H54 (cell line): ENCODE results near the gene GATB.

Experiments used
- DNase-seq: peaks from one replicate; pipeline ENCODE4 v3.0.0; 2011; ENCODE audit warnings: low spot score, mixed read lengths; ENCODE audit not compliant: insufficient read length
- FAIRE-seq: peaks from 3 replicates; lab custom pipeline; 2011; peaks lifted over from hg19 to GRCh38; lab: Jason Lieb, UNC
- POLR2A ChIP-seq: IDR thresholded peaks from 2 replicates; pipeline ENCODE4 v1.6.1; 2011; ENCODE audit warnings: low read depth, mild to moderate bottlenecking, low read length

GATB gene

DNA sequence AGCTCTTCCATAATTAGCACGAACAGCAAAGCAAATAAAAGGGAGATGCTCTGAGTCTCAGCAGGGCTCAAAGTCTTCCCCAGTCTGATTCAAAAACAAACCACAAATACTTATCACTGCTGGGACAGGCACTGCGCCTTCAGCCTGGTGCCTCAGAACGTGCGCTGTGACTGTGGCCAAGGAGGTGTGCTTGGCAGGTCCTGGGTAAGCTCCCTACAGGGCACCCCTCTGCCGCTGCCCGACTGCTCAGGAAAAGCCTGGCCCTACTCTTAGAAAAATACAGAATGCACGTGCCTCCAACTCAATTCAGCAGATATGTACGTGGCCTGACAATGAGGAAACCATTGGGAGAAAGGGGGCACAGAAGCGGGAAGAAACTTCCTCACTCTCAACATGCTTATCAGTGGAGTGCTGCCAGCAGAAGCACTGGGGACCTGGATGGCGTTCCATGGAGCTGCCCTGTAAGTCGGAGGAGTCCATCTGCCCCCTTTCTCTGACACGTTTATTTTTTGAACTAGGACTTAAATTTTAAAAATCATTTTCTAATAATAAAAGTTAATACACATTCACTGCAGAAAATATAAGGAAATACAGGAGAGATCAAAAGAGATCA lies 86.8 kb downstream of the GATB start:
- FAIRE-seq (no peak), DNase-seq (no peak)
- TF ChIP-seq POLR2A = no peak

DNA sequence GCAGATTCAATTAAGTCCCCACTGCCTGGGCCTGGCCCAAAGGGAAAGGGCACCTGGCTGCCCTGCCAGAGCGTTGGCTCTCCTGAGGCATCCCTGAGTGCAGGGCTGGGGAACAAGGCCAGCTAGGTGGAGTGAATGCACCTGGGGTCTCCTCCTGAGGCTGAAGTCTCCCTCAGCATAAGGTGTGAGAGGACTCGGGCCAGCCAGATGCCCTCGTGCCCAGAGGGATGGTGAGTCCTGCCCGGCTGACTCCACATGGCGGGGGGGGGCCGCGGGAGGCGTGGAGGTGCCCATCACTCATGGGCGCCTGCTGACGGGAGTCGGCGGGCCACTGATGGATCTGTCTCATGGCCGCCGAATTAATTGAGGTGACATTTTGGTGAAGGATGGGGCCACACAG lies 87.8 kb downstream of the GATB start:
- DNase-seq (no peak), FAIRE-seq (no peak)
- no peak for TF ChIP-seq POLR2A

DNA sequence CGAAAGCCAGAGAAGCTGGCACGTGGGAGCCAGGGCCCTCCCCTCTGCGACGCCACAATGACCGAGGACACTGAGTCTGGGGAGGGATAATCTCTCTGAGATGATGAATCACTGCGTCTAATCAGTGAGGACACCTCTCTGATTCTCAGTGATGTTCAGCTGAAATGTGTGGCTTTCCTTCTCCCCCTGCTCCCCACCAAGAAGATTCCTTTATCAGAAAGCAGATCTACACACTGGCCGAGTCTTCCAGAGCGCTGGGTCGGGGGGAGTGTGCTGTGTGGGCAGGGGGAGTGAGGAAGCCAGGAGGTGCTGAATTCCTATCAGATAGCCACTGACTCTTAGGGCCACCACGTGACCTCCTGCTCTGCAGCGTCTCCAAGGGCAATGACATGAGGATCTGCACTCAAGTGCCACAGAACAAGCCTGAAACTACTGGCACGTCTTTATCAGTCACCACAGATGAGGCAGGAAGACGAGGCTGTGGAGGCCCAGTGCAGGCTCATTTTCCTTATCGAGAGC lies 89.2 kb downstream of the GATB start:
- no peak for FAIRE-seq
- no peak for TF ChIP-seq POLR2A
- no peak for DNase-seq

DNA sequence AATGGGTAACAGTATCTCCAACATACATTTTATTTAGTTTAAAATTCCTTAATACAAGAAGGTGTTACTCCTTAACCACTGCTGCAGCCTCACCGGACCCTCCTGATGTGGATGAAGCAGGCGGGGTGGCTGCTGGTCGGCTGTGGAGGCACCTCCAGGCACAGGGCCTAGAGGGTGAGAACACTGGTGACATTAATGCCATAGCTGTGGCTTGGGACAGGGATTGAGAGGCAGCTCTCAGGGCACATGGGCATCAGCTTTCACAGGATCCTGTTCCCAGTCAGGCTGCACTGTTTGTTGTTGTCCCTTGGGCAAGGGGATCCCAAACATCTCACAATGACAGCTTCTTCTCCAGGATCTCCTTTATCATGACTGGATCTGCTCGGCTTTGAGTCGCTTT lies 90.0 kb downstream of the GATB start:
- no peak for FAIRE-seq
- DNase-seq = no peak
- no peak for TF ChIP-seq POLR2A

DNA sequence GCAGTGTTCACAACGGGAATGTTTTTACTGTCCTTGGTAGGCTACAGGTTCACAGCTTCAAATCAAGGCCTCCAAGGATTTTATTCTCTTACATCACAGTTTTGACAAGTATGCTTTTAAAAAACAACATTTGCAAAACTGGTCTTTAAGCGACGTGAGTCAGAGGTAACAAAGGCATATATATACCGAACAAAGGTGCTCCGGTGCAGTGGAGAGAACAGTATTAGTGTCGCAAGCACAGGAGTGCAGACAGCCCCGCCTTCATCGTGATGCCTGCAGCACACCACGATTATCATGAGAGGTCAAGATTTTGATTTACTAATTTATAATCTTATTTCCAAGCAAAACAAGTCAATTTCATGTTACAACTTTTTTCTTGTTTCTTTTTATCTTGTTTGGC lies 90.8 kb downstream of the GATB start:
- no peak for TF ChIP-seq POLR2A
- FAIRE-seq (no peak), DNase-seq (no peak)

DNA sequence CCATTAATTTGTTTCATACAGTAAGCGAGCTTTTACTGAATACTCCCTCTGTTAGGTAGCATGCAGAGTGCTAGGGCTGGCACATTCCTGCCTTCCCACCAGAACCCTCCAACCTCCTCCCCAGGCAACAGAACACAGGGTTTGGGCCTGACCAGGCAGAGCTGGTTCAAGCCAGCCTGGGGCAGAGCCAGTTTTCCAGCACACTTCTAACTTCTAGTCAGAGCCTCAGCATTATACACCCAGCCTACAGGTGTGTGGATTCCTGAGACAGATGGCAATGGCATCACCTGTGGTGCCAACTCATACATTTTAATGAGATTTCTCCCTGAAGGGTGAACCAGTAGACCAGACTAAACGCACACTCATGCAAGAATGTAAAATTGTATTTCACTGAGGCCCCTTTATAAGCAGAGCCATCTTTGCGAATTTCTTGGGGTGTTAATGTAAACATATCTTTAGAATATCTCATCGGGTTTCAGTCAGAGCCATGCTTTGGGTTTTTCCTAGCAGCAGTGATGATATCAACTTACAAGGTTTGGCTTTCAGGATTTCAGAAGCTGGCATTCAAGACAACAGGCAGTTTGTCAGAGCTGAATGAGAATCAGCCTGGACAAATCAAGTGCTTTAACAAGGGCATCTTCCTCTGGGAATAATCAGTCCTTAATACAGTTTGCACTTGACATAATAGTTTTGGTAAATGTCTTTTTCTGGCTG lies 92.0 kb downstream of the GATB start:
- FAIRE-seq (no peak), DNase-seq (no peak)
- TF ChIP-seq POLR2A = no peak

DNA sequence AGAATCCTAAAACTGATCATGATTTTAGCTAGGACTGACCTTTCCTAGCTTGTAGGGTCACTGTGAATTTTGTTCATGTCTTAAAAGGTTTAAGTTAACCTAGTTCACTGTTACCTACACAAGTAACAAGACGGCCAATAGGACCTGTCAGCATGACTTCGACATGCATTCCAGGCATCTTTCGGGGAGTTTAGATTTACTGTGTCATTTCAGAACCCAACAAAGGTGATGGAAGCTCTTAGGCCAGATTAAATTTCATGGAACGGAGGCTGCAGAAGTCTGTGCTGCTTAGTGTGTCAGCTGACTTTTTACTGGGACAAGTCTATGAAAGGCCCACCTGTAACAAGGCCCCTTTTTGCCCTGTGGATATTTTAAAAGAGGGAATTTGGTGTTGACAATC lies 93.1 kb downstream of the GATB start:
- no peak for DNase-seq
- FAIRE-seq = no peak
- no peak for TF ChIP-seq POLR2A

DNA sequence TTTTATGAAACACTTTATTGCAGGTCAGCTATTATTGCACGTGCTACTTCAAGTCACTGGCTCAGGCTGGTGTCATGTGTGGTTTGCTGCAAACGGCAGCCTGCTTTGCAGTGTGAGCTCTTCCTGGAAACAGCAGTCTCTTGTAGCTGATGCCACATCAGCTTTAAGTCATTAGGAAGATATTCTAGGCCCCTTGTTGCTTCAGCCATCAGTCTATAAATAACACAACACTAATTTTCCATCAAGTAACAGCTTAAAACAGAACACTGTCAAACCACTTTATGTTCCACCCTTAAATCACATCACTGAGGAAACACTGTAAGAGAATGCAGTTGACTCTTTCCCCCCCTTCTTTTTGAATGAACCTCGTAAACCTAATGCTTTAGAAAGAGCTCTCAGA lies 93.8 kb downstream of the GATB start:
- FAIRE-seq (no peak), DNase-seq (no peak)
- TF ChIP-seq POLR2A = no peak

DNA sequence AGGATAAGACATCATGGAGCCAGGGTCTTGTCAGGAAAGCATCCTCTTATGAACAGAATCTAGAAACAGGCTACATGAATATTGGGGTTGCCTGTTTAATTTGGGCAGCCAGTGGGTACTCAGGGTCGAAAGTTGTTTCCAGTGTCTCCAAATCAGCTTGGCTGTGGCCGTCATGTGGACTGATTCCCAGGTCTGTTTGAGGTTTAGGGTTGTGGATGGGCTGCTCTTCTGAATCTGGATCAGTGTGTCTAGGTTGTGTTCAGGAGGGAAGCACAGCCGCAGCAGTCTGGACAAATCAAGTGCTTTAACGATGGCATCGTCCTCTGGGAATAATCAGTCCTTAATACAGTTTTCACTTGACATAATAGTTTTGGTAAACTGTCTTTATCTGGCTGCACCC lies 94.3 kb downstream of the GATB start:
- no peak for TF ChIP-seq POLR2A
- no peak for FAIRE-seq
- DNase-seq = no peak

DNA sequence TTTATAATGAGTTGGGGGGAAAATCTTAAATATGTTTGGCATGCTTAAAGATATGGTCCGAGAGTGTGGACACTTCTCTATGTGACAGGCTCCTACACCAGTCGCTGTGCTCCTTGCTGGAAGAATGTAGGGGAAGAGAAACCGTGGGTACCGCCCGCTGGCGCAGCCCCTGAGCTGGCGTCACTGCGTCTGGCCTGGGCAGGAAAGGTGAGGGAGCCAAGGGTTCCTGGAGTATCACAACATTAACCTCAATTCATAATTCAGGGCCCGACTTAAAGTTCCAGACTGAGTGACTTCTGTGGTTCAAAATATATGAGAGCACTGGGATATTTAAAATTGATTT lies 95.1 kb downstream of the GATB start:
- DNase-seq = no peak
- TF ChIP-seq POLR2A = no peak
- FAIRE-seq = no peak

DNA sequence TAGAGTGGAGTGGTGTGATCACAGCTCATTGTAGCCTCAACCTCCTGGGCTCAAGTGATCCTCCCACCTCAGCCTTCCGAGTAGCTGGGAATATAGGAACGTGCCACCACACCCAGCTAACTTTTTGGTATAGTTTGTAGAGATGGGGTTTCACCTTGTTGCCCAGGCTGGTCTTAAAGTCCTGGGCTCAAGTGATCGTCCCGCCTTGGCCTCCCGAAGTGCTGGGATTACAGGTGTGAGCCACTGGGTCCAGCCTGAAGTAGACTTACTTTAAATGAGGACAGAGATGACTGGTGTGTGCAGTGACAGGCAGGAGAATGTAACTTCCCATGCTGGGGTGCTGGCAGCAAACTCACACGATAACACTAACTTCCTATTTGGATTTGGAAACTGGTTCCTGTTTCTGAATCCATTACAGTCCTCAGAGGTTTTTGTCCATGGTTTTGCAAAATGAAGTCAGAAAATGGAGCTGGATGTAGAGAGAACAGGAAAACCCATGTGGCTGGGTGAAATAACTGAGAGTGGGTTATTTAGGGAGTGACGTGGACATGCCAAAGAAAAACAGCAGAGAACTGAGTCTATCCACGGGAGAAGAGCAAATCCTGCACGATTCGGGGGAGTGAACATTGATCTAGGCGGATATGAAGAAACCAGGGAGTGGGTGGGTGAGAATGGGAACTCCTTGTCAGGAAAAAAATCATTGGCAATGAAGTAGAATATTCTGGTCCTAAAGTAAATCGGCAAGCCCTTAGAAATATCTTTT lies 95.6 kb downstream of the GATB start:
- FAIRE-seq = no peak
- DNase-seq = no peak
- TF ChIP-seq POLR2A = no peak

DNA sequence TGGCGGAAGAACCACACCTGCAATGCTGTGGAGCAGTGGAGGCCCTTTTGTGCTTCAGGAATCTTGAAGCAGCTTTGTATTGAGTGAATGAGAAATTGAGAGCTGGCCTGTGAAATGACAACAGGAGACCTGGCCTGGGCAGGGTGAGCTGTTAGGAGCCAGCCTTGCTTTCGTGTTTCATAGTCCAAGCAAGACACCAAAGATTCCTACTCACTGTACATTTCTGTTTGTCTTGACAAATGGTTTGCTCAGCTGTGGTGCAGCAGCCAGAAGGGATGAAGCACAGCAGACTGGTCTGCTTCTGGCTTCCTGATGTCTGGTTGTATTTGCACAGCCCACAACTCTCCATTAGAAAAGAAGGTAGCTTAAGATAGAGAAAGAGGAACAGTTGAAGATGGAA lies 96.5 kb downstream of the GATB start:
- DNase-seq (no peak), FAIRE-seq (no peak)
- no peak for TF ChIP-seq POLR2A

DNA sequence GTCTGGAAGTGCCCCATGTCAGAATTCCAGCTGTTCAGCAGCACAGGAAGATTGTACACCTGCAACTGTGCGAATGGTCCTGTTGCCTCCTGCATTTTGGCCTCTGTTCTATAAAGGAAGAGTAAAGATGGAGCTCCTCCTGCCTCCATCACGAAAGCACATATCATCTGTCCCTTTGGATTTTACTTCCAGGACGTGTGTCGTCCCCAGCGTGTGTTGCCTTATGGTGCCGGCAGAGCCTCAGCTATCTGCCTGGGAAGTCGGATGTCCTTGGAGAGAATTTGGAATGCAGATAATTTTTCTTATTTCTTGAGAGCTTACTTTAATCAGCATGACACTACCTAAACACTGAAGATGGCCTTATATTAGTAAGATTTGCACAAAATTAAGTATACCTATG lies 97.7 kb downstream of the GATB start:
- TF ChIP-seq POLR2A = no peak
- DNase-seq (no peak), FAIRE-seq (no peak)

DNA sequence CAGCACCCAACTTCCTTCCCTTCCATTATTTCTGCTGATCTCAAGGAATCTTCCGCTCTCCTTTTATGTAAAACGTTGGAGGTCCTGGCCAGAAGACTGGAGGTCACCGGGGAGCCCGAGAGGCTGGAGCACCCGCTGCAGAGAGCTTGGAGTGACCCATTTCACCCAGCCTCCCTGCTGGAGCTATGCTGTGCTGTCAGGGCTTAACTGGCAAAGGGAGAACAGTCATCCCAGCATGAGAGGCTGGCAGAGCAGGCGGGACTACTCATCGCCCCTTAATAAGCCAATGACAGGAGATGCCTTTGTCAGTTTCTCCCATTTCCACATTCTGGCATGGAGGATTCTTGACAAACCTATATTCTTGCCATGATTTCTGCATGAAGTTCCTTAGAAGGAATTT lies 98.9 kb downstream of the GATB start:
- no peak for FAIRE-seq
- no peak for TF ChIP-seq POLR2A
- no peak for DNase-seq
